ENCODE data around the gene RAB11FIP4.

RAB11FIP4 gene

DNA sequence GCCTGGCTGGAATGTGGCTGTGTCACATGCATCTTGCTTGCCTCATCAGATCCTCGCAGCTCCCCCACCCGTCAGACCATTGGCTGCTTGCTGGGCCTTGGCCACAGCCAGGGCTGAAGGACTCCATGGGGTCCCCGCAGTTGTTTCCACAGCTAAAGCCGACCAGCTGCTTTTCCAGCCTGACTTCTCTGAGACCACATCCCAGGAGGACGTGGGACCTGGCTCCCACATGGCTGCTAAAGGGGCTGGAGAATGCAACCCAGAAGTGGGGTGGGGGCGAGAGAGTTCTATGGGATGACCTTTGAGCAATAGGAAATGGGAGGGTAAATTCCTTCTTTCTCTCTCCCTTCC, 193.8 kb downstream of the RAB11FIP4 start:
- no peak for DNase-seq (ENCODE audit: low read depth)
- TF ChIP-seq, protein P1, sequence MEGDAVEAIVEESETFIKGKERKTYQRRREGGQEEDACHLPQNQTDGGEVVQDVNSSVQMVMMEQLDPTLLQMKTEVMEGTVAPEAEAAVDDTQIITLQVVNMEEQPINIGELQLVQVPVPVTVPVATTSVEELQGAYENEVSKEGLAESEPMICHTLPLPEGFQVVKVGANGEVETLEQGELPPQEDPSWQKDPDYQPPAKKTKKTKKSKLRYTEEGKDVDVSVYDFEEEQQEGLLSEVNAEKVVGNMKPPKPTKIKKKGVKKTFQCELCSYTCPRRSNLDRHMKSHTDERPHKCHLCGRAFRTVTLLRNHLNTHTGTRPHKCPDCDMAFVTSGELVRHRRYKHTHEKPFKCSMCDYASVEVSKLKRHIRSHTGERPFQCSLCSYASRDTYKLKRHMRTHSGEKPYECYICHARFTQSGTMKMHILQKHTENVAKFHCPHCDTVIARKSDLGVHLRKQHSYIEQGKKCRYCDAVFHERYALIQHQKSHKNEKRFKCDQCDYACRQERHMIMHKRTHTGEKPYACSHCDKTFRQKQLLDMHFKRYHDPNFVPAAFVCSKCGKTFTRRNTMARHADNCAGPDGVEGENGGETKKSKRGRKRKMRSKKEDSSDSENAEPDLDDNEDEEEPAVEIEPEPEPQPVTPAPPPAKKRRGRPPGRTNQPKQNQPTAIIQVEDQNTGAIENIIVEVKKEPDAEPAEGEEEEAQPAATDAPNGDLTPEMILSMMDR (conservative IDR thresholded peaks at IDR 0.05; ENCODE audit: low read length), result no peak
- H3K4me3 ChIP-seq (ENCODE audit: low read length), result no peak overlapping the region

DNA sequence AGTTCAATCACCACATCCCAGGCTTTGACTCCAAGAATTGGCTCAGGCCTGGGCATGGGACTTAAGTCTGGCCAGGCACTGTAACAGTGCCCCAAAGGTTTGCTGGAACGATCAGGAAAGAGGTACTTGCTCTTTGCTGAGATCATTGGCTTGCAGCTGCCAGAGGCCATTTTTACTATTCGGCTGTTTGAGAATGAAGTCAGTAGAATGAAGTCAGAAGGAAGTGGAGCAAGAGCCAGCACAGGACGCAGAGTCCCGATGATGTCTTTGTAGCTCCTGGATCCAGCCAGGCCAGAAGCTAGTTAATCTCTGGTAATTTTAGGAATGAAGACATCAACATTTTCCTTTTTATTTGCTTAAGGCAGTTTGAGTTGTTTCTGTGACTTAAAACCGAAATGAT, 195.5 kb downstream of the RAB11FIP4 start:
- TF ChIP-seq, protein P1 (conservative IDR thresholded peaks at IDR 0.05; ENCODE audit: low read length), result no peak
- no peak overlapping the region for H3K4me3 ChIP-seq (ENCODE audit: low read length)
- DNase-seq (ENCODE audit: low read depth), result peak; percentile 70

DNA sequence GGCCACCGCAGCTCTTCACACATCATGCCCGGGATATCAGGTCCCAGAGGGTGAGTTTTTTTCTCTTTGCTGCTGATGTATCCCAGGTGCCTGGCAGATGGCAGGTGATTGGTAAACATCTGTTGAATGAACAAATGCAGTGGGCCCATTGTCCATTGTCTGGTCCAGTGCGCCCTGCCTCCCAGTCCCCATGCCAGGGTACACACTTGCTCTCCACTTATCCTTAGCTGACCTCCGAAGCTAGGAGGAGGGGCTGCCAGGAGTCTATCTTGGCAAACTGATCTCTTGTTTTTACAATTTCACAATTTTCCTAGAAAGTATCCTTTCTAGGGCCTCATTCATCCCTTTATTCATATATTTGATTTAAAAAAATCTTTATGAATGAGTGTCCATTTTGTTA, 196.0 kb downstream of the RAB11FIP4 start:
- no peak overlapping the region for H3K4me3 ChIP-seq (ENCODE audit: low read length)
- DNase-seq (ENCODE audit: low read depth), result no peak
- TF ChIP-seq, protein P1 (conservative IDR thresholded peaks at IDR 0.05; ENCODE audit: low read length), result no peak
